RPMI7951 (cell line): ENCODE results near the gene ITGA8. TPM values are rescaled to one million over a fixed set of nuclear protein-coding genes. Genes with fewer than 3 reads are reported as not detected.
"Not testable (repeated sequence)": the region's sequence is repeated elsewhere in the genome, so short reads cannot be mapped to it uniquely, and the experiment has no call there.

Source experiments
- DNase-seq: peaks from one replicate; pipeline ENCODE4 v3.0.0-alpha.2; 2012; ENCODE audit warnings: low read depth
- total RNA-seq: library from RNA; depleted of rRNA; stranded (reverse); fragments of >200 nt; shearing (Covaris generic); gene quantifications from 2 replicates; pipeline ENCODE4 v1.2.3, GENCODE V29; 2014

Gene ITGA8
- total RNA-seq, 1 experiment from 2014 or later: 7.6 TPM

- DNase-seq: no peak
These were observed 224.7 kb downstream of the ITGA8 start for GRCh38 chr10:15494850-15495506.

- no peak for DNase-seq
These were observed 227.7 kb downstream of the ITGA8 start for GRCh38 chr10:15491856-15492642.

GRCh38 chr10:15489431-15489830 is 230.3 kb downstream of the ITGA8 start:
- no peak for DNase-seq

GRCh38 chr10:15487376-15487775 is 232.3 kb downstream of the ITGA8 start:
- no peak for DNase-seq

GRCh38 chr10:15486404-15486803 is 233.3 kb downstream of the ITGA8 start:
- DNase-seq: peak; percentile 80

- peak; percentile 82 for DNase-seq
These were observed 233.9 kb downstream of the ITGA8 start for GRCh38 chr10:15485684-15486316.

- DNase-seq: no peak
These were observed 234.7 kb downstream of the ITGA8 start for GRCh38 chr10:15485027-15485426.

GRCh38 chr10:15484128-15484527 is 235.6 kb downstream of the ITGA8 start:
- DNase-seq: no peak

GRCh38 chr10:15483215-15484075 is 236.3 kb downstream of the ITGA8 start:
- DNase-seq: peak; percentile 26

- DNase-seq: no peak
These were observed 237.6 kb downstream of the ITGA8 start for GRCh38 chr10:15482156-15482555.

- DNase-seq: no peak
These were observed 240.8 kb downstream of the ITGA8 start for GRCh38 chr10:15478950-15479349.

- DNase-seq: no peak
These were observed 241.3 kb downstream of the ITGA8 start for GRCh38 chr10:15478429-15478828.

- no peak for DNase-seq
These were observed 243.4 kb downstream of the ITGA8 start for GRCh38 chr10:15476337-15476736.

GRCh38 chr10:15475439-15475838 is 244.3 kb downstream of the ITGA8 start:
- not testable (repeated sequence) for DNase-seq

- DNase-seq: no peak
These were observed 245.1 kb downstream of the ITGA8 start for GRCh38 chr10:15474671-15475070.

GRCh38 chr10:15473396-15473767 is 246.3 kb downstream of the ITGA8 start:
- DNase-seq: no peak

GRCh38 chr10:15472431-15473395 is 247.0 kb downstream of the ITGA8 start:
- peak; percentile 90 for DNase-seq

GRCh38 chr10:15472008-15472407 is 247.7 kb downstream of the ITGA8 start:
- no peak for DNase-seq

- peak; percentile 60 for DNase-seq
These were observed 250.6 kb downstream of the ITGA8 start for GRCh38 chr10:15469111-15469510.

GRCh38 chr10:15464381-15464780 is 255.3 kb downstream of the ITGA8 start:
- DNase-seq: peak; percentile 17
